ENCODE results near the gene GCGR.

The GCGR gene

GRCh38 chr17:81803728-81804558 is at the start of gene GCGR:
GCGR (plus strand) TSS chr17:81804150; CDS start chr17:81809019, 4,869 bp downstream.
- DNase-seq: no peak

- no peak for DNase-seq
Observed at GRCh38 chr17:81792675-81793615, 11.0 kb upstream of the GCGR start.

- DNase-seq: no peak
Observed at GRCh38 chr17:81794074-81794476, 9.9 kb upstream of the GCGR start.

- no peak for DNase-seq
Observed at GRCh38 chr17:81794509-81794908, 9.4 kb upstream of the GCGR start.

GRCh38 chr17:81801327-81801726 is 2.6 kb upstream of the GCGR start:
- no peak for DNase-seq

GRCh38 chr17:81802048-81802758 is 1.7 kb upstream of the GCGR start:
- DNase-seq: no peak

GRCh38 chr17:81802856-81803643 is 900 bp upstream of the GCGR start:
- DNase-seq: no peak

- no peak for DNase-seq
Observed at GRCh38 chr17:81804559-81805399, 829 bp downstream of the GCGR start.

- no peak for DNase-seq
Observed at GRCh38 chr17:81805707-81806460, 1.9 kb downstream of the GCGR start.

- no peak for DNase-seq
Observed at GRCh38 chr17:81806461-81807209, 2.7 kb downstream of the GCGR start.

GRCh38 chr17:81807210-81807719 is 3.3 kb downstream of the GCGR start:
- no peak for DNase-seq

GRCh38 chr17:81807839-81808238 is 3.9 kb downstream of the GCGR start:
- no peak for DNase-seq

GRCh38 chr17:81808778-81809555 is 5.0 kb downstream of the GCGR start:
- DNase-seq: no peak

- no peak for DNase-seq
Observed at GRCh38 chr17:81809556-81809998, 5.6 kb downstream of the GCGR start.

- no peak for DNase-seq
Observed at GRCh38 chr17:81810476-81810875, 6.5 kb downstream of the GCGR start.

- DNase-seq: no peak
Observed at GRCh38 chr17:81810892-81811704, 7.1 kb downstream of the GCGR start.

GRCh38 chr17:81811705-81812570 is 8.0 kb downstream of the GCGR start:
- DNase-seq: no peak

Measured in NCI-H1694 treated with DMSO at 0.1 percent for 48 hours (cell line).